ENCODE results near the gene ILK. TPM values are rescaled to one million over a fixed set of nuclear protein-coding genes. Genes with fewer than 3 reads are reported as not detected.

The ILK gene
- total RNA-seq, 2 donors from 2014 or later, result 114 to 118 TPM

- H3K27me3 Mint-ChIP-seq (ENCODE audit: low read depth), result no peaks in the 10 kb centered on the region
- DNase-seq (peak; percentile 57 to 61), ATAC-seq (replicated peaks in 1 of 2) (peak; percentile 53 to 56)
- no peak overlapping the region for H3K27ac Mint-ChIP-seq
- H3K4me1 Mint-ChIP-seq (ENCODE audit: low read depth), result peaks cover 20% of the 10 kb centered on the region
- no peak overlapping the region for H3K4me3 Mint-ChIP-seq
- H3K36me3 Mint-ChIP-seq (ENCODE audit: insufficient read depth in 2 of 2), result peaks cover 7 to 14% of the 10 kb centered on the region in 2 donors
- H3K9me3 Mint-ChIP-seq, result no peaks in the 10 kb centered on the region
Measured at GRCh38 chr11:6604081-6604626, 580 bp downstream of the ILK start.

GRCh38 chr11:6604790-6605189 is 1.2 kb downstream of the ILK start:
- Mint-ChIP-seq H3K36me3 (ENCODE audit: insufficient read depth in 2 of 2) (peaks cover 7 to 19% of the 10 kb centered on the region in 2 donors), H3K27me3 (ENCODE audit: low read depth) (no peaks in the 10 kb centered on the region), H3K4me1 (ENCODE audit: low read depth) (peaks cover 21% of the 10 kb centered on the region), H3K27ac (no peak overlapping the region), H3K4me3 (no peak overlapping the region), H3K9me3 (no peaks in the 10 kb centered on the region)
- no peak for DNase-seq
- ATAC-seq (replicated peaks in 1 of 2), result no peak

- H3K9me3 Mint-ChIP-seq, result no peaks in the 10 kb centered on the region
- DNase-seq (peak; percentile 79 to 82), ATAC-seq (replicated peaks in 1 of 2) (peak; percentile 43 to 51)
- peaks cover 38% of the 10 kb centered on the region for H3K4me1 Mint-ChIP-seq (ENCODE audit: low read depth)
- no peak overlapping the region for H3K4me3 Mint-ChIP-seq
- H3K36me3 Mint-ChIP-seq (ENCODE audit: insufficient read depth in 2 of 2), result peaks cover 8 to 18% of the 10 kb centered on the region in 2 donors
- H3K27ac Mint-ChIP-seq, result peak overlapping the region; percentile 49
- no peaks in the 10 kb centered on the region for H3K27me3 Mint-ChIP-seq (ENCODE audit: low read depth)
Measured at GRCh38 chr11:6606471-6607189, 3.1 kb downstream of the ILK start.

GRCh38 chr11:6607190-6607795 is 3.7 kb downstream of the ILK start:
- H3K9me3 Mint-ChIP-seq, result no peaks in the 10 kb centered on the region
- H3K4me1 Mint-ChIP-seq (ENCODE audit: low read depth), result peaks cover 38% of the 10 kb centered on the region
- ATAC-seq (replicated peaks in 1 of 2) (no peak), DNase-seq (no peak)
- no peaks in the 10 kb centered on the region for H3K27me3 Mint-ChIP-seq (ENCODE audit: low read depth)
- peak overlapping the region in 1 of 2 donors; percentile 73 for H3K4me3 Mint-ChIP-seq
- H3K36me3 Mint-ChIP-seq (ENCODE audit: insufficient read depth in 2 of 2), result peaks cover 8 to 18% of the 10 kb centered on the region in 2 donors
- peak overlapping the region; percentile 72 for H3K27ac Mint-ChIP-seq

GRCh38 chr11:6608011-6608410 is 4.4 kb downstream of the ILK start:
- peaks cover 38% of the 10 kb centered on the region for H3K4me1 Mint-ChIP-seq (ENCODE audit: low read depth)
- H3K27me3 Mint-ChIP-seq (ENCODE audit: low read depth), result no peaks in the 10 kb centered on the region
- no peak for DNase-seq
- H3K27ac Mint-ChIP-seq, result no peak overlapping the region
- no peaks in the 10 kb centered on the region for H3K9me3 Mint-ChIP-seq
- no peak overlapping the region for H3K4me3 Mint-ChIP-seq
- H3K36me3 Mint-ChIP-seq (ENCODE audit: insufficient read depth in 2 of 2), result peaks cover 8 to 18% of the 10 kb centered on the region in 2 donors
- no peak for ATAC-seq (replicated peaks in 1 of 2)

GRCh38 chr11:6608726-6609501 is 5.3 kb downstream of the ILK start:
- Mint-ChIP-seq H3K27ac (no peak overlapping the region), H3K9me3 (no peaks in the 10 kb centered on the region), H3K27me3 (ENCODE audit: low read depth) (no peaks in the 10 kb centered on the region), H3K36me3 (ENCODE audit: insufficient read depth in 2 of 2) (peaks cover 8 to 18% of the 10 kb centered on the region in 2 donors), H3K4me3 (no peak overlapping the region), H3K4me1 (ENCODE audit: low read depth) (peaks cover 38% of the 10 kb centered on the region)
- ATAC-seq (replicated peaks in 1 of 2) (no peak), DNase-seq (no peak)

GRCh38 chr11:6609502-6610015 is 6.0 kb downstream of the ILK start:
- Mint-ChIP-seq H3K4me3 (no peak overlapping the region), H3K27ac (no peak overlapping the region), H3K9me3 (no peaks in the 10 kb centered on the region), H3K27me3 (ENCODE audit: low read depth) (no peaks in the 10 kb centered on the region), H3K4me1 (ENCODE audit: low read depth) (peaks cover 38% of the 10 kb centered on the region), H3K36me3 (ENCODE audit: insufficient read depth in 2 of 2) (peaks cover 8 to 18% of the 10 kb centered on the region in 2 donors)
- no peak for ATAC-seq (replicated peaks in 1 of 2)
- DNase-seq, result no peak

GRCh38 chr11:6610591-6610990 is 7.0 kb downstream of the ILK start:
- DNase-seq (no peak), ATAC-seq (replicated peaks in 1 of 2) (no peak)
- no peaks in the 10 kb centered on the region for H3K9me3 Mint-ChIP-seq
- peaks cover 38% of the 10 kb centered on the region for H3K4me1 Mint-ChIP-seq (ENCODE audit: low read depth)
- H3K4me3 Mint-ChIP-seq, result peak overlapping the region; percentile 88 to 93
- no peaks in the 10 kb centered on the region for H3K27me3 Mint-ChIP-seq (ENCODE audit: low read depth)
- no peak overlapping the region for H3K27ac Mint-ChIP-seq
- peaks cover 8 to 20% of the 10 kb centered on the region in 2 donors for H3K36me3 Mint-ChIP-seq (ENCODE audit: insufficient read depth in 2 of 2)

GRCh38 chr11:6611092-6611962 is 7.8 kb downstream of the ILK start:
- H3K9me3 Mint-ChIP-seq, result no peaks in the 10 kb centered on the region
- H3K4me3 Mint-ChIP-seq, result peak overlapping the region; percentile 88 to 93
- peak in 1 of 2 donors; percentile 15 for ATAC-seq (replicated peaks in 1 of 2)
- H3K4me1 Mint-ChIP-seq (ENCODE audit: low read depth), result peaks cover 44% of the 10 kb centered on the region
- peak overlapping the region; percentile 71 for H3K27ac Mint-ChIP-seq
- H3K36me3 Mint-ChIP-seq (ENCODE audit: insufficient read depth in 2 of 2), result peaks cover 10 to 26% of the 10 kb centered on the region in 2 donors
- no peaks in the 10 kb centered on the region for H3K27me3 Mint-ChIP-seq (ENCODE audit: low read depth)
- DNase-seq, result peak; percentile 28 to 36

GRCh38 chr11:6611963-6612212 is 8.3 kb downstream of the ILK start:
- Mint-ChIP-seq H3K9me3 (no peaks in the 10 kb centered on the region), H3K4me3 (peak overlapping the region; percentile 88 to 93), H3K4me1 (ENCODE audit: low read depth) (peaks cover 44% of the 10 kb centered on the region), H3K36me3 (ENCODE audit: insufficient read depth in 2 of 2) (peaks cover 10 to 28% of the 10 kb centered on the region in 2 donors), H3K27ac (no peak overlapping the region), H3K27me3 (ENCODE audit: low read depth) (no peaks in the 10 kb centered on the region)
- ATAC-seq (replicated peaks in 1 of 2) (peak in 1 of 2 donors; percentile 16), DNase-seq (no peak)

GRCh38 chr11:6612213-6613041 is 8.9 kb downstream of the ILK start, which contains the start of gene TAF10:
Gene TAF10, minus strand, starts transcription at chr11:6612216. Its CDS starts 27 bp downstream, at chr11:6612189.
- peak; percentile 96 to 97 for DNase-seq
- H3K27me3 Mint-ChIP-seq (ENCODE audit: low read depth), result no peaks in the 10 kb centered on the region
- H3K4me1 Mint-ChIP-seq (ENCODE audit: low read depth), result peaks cover 39% of the 10 kb centered on the region
- H3K36me3 Mint-ChIP-seq (ENCODE audit: insufficient read depth in 2 of 2), result peaks cover 9 to 28% of the 10 kb centered on the region in 2 donors
- peak within 1 kb of the TSS; percentile 71 for H3K27ac Mint-ChIP-seq
- ATAC-seq (replicated peaks in 1 of 2), result peak; percentile 87 to 91
- H3K4me3 Mint-ChIP-seq, result peak within 1 kb of the TSS; percentile 88 to 93
- no peaks in the 10 kb centered on the region for H3K9me3 Mint-ChIP-seq
